Measurements from ENCODE around the gene DHODH. TPM values are rescaled to one million over a fixed set of nuclear protein-coding genes. Genes with fewer than 3 reads are reported as not detected.

DHODH gene
- total RNA-seq, 3 donors from 2014 or later: 5.9 to 8.3 (median 7.4) TPM

DNA sequence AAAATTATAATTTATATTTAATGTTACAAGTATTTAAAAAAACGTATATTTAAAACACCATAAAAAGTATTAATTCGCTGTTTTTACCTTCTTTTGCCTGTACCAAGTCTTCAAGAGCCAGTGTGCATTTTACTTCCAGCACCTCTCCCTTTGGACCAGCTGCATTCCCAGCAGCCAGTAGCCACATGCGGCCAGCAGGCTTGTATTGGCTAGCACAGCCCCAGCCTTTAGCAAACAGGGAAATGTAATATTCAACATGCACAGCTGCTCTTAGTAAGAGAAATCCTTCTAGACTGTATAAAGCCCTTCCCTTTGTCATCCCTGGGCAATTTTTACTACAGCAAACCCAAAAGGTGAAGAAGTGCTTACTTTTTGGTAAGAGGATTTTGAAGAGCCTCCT, 6.6 kb downstream of the DHODH start:
- ATAC-seq (peak; percentile 90), DNase-seq (peak in 1 of 3 donors; percentile 30)
- Histone ChIP-seq H3K36me3 (ENCODE audit: low read depth) (no peaks in the 10 kb centered on the region), H3K4me1 (ENCODE audit: low read depth) (no peaks in the 10 kb centered on the region), H3K9me3 (no peaks in the 10 kb centered on the region), H3K4me3 (no peak overlapping the region)
- intact Hi-C loops (cut with DNase I, micrococcal nuclease): no loop called here
- TF ChIP-seq, protein P1, sequence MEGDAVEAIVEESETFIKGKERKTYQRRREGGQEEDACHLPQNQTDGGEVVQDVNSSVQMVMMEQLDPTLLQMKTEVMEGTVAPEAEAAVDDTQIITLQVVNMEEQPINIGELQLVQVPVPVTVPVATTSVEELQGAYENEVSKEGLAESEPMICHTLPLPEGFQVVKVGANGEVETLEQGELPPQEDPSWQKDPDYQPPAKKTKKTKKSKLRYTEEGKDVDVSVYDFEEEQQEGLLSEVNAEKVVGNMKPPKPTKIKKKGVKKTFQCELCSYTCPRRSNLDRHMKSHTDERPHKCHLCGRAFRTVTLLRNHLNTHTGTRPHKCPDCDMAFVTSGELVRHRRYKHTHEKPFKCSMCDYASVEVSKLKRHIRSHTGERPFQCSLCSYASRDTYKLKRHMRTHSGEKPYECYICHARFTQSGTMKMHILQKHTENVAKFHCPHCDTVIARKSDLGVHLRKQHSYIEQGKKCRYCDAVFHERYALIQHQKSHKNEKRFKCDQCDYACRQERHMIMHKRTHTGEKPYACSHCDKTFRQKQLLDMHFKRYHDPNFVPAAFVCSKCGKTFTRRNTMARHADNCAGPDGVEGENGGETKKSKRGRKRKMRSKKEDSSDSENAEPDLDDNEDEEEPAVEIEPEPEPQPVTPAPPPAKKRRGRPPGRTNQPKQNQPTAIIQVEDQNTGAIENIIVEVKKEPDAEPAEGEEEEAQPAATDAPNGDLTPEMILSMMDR (IDR thresholded peaks at IDR 0.05): no peak

DNA sequence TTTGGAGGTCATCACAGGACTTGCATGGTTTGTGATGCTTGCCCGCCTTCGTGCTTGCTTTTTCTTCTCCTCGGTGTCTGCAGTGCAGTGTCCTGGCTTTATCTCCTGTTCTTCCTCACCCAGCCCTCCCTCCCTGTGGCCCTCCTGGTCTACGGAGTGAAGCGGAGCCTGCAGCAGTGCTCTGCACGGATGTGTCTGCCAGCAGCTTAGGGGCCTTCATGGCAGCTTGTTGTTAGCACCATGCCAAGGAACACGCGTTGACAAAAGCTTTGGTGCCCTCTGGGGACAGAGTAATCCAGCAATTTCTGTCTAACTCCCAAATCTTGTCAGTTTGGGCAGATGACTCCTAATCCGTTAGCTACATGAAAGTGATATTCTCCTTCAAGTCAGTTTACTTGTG, 9.9 kb downstream of the DHODH start:
- TF ChIP-seq, protein P1 (IDR thresholded peaks at IDR 0.05): no peak
- DNase-seq: no peak
- H3K36me3 ChIP-seq (ENCODE audit: low read depth): no peaks in the 10 kb centered on the region
- intact Hi-C loops (cut with DNase I, micrococcal nuclease): no loop called here
- ATAC-seq: no peak
- no peaks in the 10 kb centered on the region for H3K9me3 ChIP-seq
- H3K4me1 ChIP-seq (ENCODE audit: low read depth): no peaks in the 10 kb centered on the region
- H3K4me3 ChIP-seq: no peak overlapping the region

DNA sequence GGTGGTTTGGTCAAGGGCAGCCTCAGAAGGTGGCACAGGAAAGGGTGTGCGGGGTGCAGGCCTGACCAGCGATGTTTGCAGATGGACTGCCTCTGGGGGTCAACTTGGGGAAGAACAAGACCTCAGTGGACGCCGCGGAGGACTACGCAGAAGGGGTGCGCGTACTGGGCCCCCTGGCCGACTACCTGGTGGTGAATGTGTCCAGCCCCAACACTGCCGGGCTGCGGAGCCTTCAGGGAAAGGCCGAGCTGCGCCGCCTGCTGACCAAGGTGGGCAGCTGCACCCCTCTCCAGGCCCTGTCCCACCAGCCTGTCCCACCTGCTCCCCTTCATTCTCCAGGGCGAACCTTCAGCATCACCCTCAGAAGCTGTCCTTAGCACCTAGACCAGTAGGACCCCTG, 12.5 kb downstream of the DHODH start:
- DNase-seq (no peak), ATAC-seq (no peak)
- Histone ChIP-seq H3K36me3 (ENCODE audit: low read depth) (no peaks in the 10 kb centered on the region), H3K9me3 (no peaks in the 10 kb centered on the region), H3K4me3 (no peak overlapping the region), H3K4me1 (ENCODE audit: low read depth) (no peaks in the 10 kb centered on the region)
- TF ChIP-seq, protein P1 (IDR thresholded peaks at IDR 0.05): no peak
- intact Hi-C loops (cut with DNase I, micrococcal nuclease): no loop called here

DNA sequence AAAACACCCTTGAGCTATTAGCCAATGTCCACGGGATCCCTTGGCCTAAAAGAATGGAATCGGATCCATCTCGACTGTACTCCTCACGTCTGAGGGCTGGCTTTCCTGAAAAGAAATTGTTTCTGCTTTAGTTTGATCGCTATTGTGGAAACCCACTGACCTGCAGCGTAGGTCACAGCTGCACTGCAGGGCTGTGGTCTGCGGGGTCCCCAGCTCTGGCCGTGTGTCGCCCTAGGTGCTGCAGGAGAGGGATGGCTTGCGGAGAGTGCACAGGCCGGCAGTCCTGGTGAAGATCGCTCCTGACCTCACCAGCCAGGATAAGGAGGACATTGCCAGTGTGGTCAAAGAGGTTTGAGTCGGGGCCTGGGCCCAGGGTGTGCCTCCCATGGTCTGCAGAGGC, 13.6 kb downstream of the DHODH start:
- intact Hi-C loops (cut with DNase I, micrococcal nuclease): no loop called here
- TF ChIP-seq, protein P1 (IDR thresholded peaks at IDR 0.05): no peak
- no peaks in the 10 kb centered on the region for H3K36me3 ChIP-seq (ENCODE audit: low read depth)
- no peak for ATAC-seq
- no peak overlapping the region for H3K4me3 ChIP-seq
- H3K9me3 ChIP-seq: no peaks in the 10 kb centered on the region
- H3K4me1 ChIP-seq (ENCODE audit: low read depth): no peaks in the 10 kb centered on the region
- DNase-seq: no peak

DNA sequence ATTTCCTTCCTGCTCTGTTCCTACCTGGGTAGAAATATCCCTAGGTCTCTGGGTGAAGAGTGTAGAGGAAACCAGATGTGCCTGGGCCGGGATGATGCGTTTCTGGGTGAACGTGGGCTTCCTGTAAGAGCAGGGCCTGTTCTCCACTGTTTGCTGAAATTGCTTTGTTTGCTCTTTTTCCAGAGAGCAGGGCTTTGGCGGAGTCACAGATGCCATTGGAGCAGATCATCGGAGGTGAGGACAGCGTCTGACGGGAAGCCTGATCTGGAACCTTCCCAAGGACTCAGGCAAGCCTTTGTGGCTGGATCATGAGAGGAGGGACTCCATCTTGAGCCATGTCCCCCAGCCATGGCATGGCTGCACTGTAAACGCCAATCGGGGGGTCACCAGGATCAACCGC, 15.4 kb downstream of the DHODH start:
- ATAC-seq (no peak), DNase-seq (no peak)
- no peaks in the 10 kb centered on the region for H3K9me3 ChIP-seq
- intact Hi-C loops (cut with DNase I, micrococcal nuclease): no loop called here
- H3K4me3 ChIP-seq: no peak overlapping the region
- TF ChIP-seq, protein P1 (IDR thresholded peaks at IDR 0.05): no peak
- H3K4me1 ChIP-seq (ENCODE audit: low read depth): no peaks in the 10 kb centered on the region
- no peaks in the 10 kb centered on the region for H3K36me3 ChIP-seq (ENCODE audit: low read depth)

DNA sequence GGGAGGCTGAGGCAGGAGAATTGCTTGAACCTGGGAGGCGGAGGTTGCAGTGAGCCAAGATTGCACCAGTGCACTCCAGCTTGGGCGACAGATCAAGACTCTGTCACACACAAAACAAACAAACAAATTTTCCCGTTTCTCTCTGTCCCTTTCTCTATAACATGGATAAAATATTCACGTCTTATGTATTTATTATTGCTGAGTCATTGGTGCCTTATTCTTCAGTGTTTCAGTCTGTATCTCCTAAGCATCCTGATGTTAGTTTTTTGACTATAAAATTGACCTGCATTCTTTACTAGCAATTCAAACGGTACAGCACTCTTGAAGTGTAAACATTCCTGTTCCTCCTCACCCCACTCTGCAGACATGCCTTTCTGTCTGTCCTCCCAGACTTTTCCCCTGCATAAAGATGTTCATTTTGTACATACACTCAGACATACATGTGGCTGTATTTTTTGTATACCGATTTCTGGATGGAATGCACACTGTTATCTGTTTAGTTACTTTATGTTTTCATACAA, 16.4 kb downstream of the DHODH start:
- no peak for DNase-seq
- Histone ChIP-seq H3K4me1 (ENCODE audit: low read depth) (no peaks in the 10 kb centered on the region), H3K4me3 (no peak overlapping the region), H3K36me3 (ENCODE audit: low read depth) (no peaks in the 10 kb centered on the region), H3K9me3 (no peaks in the 10 kb centered on the region)
- TF ChIP-seq, protein P1 (IDR thresholded peaks at IDR 0.05): no peak
- intact Hi-C loops (cut with DNase I, micrococcal nuclease): no loop called here
- no peak for ATAC-seq

Data from mucosa of descending colon (tissue), 3 donors.